ENCODE measurements around the gene RTN4RL1.

The RTN4RL1 gene

DNA sequence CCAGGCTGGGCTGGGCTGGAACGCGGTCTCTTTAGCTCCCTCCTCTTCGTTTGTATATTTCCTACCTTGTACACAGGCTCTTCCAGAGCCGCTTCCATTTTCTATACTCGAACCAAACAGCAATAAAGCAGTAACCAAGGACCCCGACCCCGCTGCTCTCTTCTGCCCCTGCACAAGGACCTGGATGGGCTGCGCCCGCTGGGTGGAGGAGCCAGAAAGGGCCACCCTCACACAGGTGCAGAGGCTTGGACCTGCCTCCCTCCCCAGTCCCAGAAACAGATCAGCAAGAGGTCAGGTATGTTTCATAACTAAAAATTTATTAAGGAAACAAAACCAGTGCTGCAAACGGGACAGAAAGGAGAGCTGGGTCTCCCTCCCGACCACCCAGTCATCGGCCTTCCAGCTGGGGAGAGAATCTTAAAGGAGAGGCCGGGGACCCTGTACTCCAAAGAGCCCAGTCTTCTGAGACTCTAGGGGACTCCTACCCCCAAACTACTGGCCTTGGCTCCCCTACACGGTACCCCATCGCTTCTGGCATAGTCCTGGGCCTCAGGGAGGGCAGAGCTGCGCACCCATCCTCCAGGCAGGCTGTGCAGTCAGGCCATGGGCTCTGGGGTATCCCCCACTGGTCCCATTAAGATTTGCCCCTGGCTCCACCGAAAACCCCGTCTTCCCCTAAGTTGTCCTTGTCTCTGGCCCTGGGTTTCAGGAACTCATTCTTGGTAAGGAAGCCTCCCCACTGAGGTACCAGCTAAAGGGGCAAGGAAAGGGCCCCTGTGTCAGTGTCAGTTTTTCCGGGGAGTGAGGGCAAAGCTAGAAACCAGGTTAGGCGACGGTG, 34.6 kb upstream of the RTN4RL1 start:
- Histone ChIP-seq H3K9me2 (replicated peaks; ENCODE audit: insufficient read depth, low read length) (no peaks in the 10 kb centered on the region), H4K20me1 (ENCODE audit: low read depth, low read length) (no peaks in the 10 kb centered on the region), H3K36me3 (ENCODE audit: low read length) (no peaks in the 10 kb centered on the region), H3K79me2 (ENCODE audit: insufficient read depth, low read length) (no peaks in the 10 kb centered on the region), H2AFZ (ENCODE audit: low read depth, low read length, severe bottlenecking) (no peak overlapping the region), H3K9ac (ENCODE audit: low read length) (no peak overlapping the region), H3F3A (ENCODE audit: insufficient read depth) (no peaks in the 10 kb centered on the region), H3K9me3 (ENCODE audit: insufficient read depth, low read length) (no peaks in the 10 kb centered on the region), H3K4me2 (ENCODE audit: low read depth, low read length, poor library complexity, severe bottlenecking) (no peak overlapping the region), H3K27me3 (ENCODE audit: low read length) (no peaks in the 10 kb centered on the region), H3K27ac (ENCODE audit: low read depth, low read length) (no peak overlapping the region), H3K4me3 (ENCODE audit: insufficient read depth, low read length, poor library complexity, severe bottlenecking) (no peak overlapping the region)
- no peak for TF ChIP-seq EZH2phosphoT487 (conservative IDR thresholded peaks at IDR 0.05; ENCODE audit: low read length)
- TF ChIP-seq, protein P1, sequence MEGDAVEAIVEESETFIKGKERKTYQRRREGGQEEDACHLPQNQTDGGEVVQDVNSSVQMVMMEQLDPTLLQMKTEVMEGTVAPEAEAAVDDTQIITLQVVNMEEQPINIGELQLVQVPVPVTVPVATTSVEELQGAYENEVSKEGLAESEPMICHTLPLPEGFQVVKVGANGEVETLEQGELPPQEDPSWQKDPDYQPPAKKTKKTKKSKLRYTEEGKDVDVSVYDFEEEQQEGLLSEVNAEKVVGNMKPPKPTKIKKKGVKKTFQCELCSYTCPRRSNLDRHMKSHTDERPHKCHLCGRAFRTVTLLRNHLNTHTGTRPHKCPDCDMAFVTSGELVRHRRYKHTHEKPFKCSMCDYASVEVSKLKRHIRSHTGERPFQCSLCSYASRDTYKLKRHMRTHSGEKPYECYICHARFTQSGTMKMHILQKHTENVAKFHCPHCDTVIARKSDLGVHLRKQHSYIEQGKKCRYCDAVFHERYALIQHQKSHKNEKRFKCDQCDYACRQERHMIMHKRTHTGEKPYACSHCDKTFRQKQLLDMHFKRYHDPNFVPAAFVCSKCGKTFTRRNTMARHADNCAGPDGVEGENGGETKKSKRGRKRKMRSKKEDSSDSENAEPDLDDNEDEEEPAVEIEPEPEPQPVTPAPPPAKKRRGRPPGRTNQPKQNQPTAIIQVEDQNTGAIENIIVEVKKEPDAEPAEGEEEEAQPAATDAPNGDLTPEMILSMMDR (IDR thresholded peaks at IDR 0.05; ENCODE audit: insufficient read depth, low read length, poor library complexity, severe bottlenecking), result no peak

DNA sequence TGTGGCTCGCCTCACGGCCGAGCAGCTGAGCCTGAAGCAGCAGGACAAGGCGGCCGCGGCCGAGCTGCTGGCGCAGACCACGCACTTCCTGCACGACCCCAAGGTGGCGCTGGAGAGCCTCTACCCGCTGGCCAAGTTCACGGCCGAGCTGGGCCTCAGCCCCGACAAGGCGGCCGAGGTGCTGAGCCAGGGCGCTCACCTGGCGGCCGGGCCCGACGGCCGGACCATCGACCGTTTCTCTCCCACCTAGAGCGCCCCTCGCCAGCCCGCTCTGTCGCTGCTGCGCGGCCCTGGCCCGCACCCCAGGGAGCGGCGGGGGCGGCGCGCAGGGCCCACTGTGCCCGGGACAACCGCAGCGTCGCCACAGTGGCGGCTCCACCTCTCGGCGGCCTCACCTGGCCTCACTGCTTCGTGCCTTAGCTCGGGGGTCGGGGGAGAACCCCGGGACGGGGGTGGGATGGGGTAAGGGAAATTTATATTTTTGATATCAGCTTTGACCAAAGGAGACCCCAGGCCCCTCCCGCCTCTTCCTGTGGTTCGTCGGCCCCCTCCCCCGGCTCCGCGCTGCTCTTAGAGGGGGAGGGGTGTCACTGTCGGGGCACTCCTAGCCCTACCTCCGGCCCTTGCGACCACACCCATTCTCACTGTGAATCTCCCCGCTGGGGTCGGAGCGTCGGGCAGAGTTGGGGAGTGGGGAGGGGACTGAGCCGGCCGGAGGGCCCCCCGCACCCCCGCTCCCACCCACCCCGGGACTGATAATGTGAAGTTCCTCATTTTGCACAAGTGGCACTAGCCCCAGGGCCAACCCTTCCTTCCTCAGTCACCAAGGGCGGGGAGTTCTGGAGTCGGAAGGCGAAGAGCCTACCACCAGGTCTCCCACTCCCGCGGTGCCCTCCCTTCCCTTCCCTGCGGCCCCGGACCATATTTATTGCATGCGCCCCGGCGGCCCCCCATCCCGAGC, 33.7 kb upstream of the RTN4RL1 start:
- no peaks in the 10 kb centered on the region for H3K9me3 ChIP-seq (ENCODE audit: insufficient read depth, low read length)
- no peaks in the 10 kb centered on the region for H4K20me1 ChIP-seq (ENCODE audit: low read depth, low read length)
- H2AFZ ChIP-seq (ENCODE audit: low read depth, low read length, severe bottlenecking), result no peak overlapping the region
- H3K27me3 ChIP-seq (ENCODE audit: low read length), result no peaks in the 10 kb centered on the region
- H3K79me2 ChIP-seq (ENCODE audit: insufficient read depth, low read length), result no peaks in the 10 kb centered on the region
- no peak overlapping the region for H3K4me3 ChIP-seq (ENCODE audit: insufficient read depth, low read length, poor library complexity, severe bottlenecking)
- TF ChIP-seq EZH2phosphoT487 (conservative IDR thresholded peaks at IDR 0.05; ENCODE audit: low read length), result no peak
- TF ChIP-seq, protein P1 (IDR thresholded peaks at IDR 0.05; ENCODE audit: insufficient read depth, low read length, poor library complexity, severe bottlenecking), result peak; percentile 46
- H3F3A ChIP-seq (ENCODE audit: insufficient read depth), result no peaks in the 10 kb centered on the region
- no peaks in the 10 kb centered on the region for H3K9me2 ChIP-seq (replicated peaks; ENCODE audit: insufficient read depth, low read length)
- peak overlapping the region; percentile 8 for H3K4me2 ChIP-seq (ENCODE audit: low read depth, low read length, poor library complexity, severe bottlenecking)
- no peak overlapping the region for H3K9ac ChIP-seq (ENCODE audit: low read length)
- no peak overlapping the region for H3K27ac ChIP-seq (ENCODE audit: low read depth, low read length)
- H3K36me3 ChIP-seq (ENCODE audit: low read length), result no peaks in the 10 kb centered on the region

DNA sequence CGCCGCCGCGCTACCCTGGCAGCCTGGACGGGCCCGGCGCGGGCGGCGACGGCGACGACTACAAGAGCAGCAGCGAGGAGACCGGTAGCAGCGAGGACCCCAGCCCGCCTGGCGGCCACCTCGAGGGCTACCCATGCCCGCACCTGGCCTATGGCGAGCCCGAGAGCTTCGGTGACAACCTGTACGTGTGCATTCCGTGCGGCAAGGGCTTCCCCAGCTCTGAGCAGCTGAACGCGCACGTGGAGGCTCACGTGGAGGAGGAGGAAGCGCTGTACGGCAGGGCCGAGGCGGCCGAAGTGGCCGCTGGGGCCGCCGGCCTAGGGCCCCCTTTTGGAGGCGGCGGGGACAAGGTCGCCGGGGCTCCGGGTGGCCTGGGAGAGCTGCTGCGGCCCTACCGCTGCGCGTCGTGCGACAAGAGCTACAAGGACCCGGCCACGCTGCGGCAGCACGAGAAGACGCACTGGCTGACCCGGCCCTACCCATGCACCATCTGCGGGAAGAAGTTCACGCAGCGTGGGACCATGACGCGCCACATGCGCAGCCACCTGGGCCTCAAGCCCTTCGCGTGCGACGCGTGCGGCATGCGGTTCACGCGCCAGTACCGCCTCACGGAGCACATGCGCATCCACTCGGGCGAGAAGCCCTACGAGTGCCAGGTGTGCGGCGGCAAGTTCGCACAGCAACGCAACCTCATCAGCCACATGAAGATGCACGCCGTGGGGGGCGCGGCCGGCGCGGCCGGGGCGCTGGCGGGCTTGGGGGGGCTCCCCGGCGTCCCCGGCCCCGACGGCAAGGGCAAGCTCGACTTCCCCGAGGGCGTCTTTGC, 32.8 kb upstream of the RTN4RL1 start:
- Histone ChIP-seq H4K20me1 (ENCODE audit: low read depth, low read length) (no peaks in the 10 kb centered on the region), H3K4me2 (ENCODE audit: low read depth, low read length, poor library complexity, severe bottlenecking) (no peak overlapping the region), H3F3A (ENCODE audit: insufficient read depth) (0 out of 2 replicates have a peak, but pooled peaks cover 4% of the 10 kb centered on the region), H3K27me3 (ENCODE audit: low read length) (no peaks in the 10 kb centered on the region), H3K36me3 (ENCODE audit: low read length) (no peaks in the 10 kb centered on the region), H3K9me2 (replicated peaks; ENCODE audit: insufficient read depth, low read length) (no peaks in the 10 kb centered on the region), H3K27ac (ENCODE audit: low read depth, low read length) (no peak overlapping the region), H2AFZ (ENCODE audit: low read depth, low read length, severe bottlenecking) (no peak overlapping the region), H3K4me3 (ENCODE audit: insufficient read depth, low read length, poor library complexity, severe bottlenecking) (no peak overlapping the region), H3K9me3 (ENCODE audit: insufficient read depth, low read length) (no peaks in the 10 kb centered on the region), H3K9ac (ENCODE audit: low read length) (no peak overlapping the region), H3K79me2 (ENCODE audit: insufficient read depth, low read length) (no peaks in the 10 kb centered on the region)
- no peak for TF ChIP-seq EZH2phosphoT487 (conservative IDR thresholded peaks at IDR 0.05; ENCODE audit: low read length)
- TF ChIP-seq, protein P1 (IDR thresholded peaks at IDR 0.05; ENCODE audit: insufficient read depth, low read length, poor library complexity, severe bottlenecking), result no peak

Measured in SU-DHL-6 (cell line).